ENCODE results near the gene SLC37A3. TPM values are rescaled to one million over a fixed set of nuclear protein-coding genes. Genes with fewer than 3 reads are reported as not detected.

The SLC37A3 gene, protein sequence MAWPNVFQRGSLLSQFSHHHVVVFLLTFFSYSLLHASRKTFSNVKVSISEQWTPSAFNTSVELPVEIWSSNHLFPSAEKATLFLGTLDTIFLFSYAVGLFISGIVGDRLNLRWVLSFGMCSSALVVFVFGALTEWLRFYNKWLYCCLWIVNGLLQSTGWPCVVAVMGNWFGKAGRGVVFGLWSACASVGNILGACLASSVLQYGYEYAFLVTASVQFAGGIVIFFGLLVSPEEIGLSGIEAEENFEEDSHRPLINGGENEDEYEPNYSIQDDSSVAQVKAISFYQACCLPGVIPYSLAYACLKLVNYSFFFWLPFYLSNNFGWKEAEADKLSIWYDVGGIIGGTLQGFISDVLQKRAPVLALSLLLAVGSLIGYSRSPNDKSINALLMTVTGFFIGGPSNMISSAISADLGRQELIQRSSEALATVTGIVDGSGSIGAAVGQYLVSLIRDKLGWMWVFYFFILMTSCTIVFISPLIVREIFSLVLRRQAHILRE
- total RNA-seq (ENCODE audit: low replicate concordance) = 47.5 and 75.3 TPM in 2 replicates

DNA sequence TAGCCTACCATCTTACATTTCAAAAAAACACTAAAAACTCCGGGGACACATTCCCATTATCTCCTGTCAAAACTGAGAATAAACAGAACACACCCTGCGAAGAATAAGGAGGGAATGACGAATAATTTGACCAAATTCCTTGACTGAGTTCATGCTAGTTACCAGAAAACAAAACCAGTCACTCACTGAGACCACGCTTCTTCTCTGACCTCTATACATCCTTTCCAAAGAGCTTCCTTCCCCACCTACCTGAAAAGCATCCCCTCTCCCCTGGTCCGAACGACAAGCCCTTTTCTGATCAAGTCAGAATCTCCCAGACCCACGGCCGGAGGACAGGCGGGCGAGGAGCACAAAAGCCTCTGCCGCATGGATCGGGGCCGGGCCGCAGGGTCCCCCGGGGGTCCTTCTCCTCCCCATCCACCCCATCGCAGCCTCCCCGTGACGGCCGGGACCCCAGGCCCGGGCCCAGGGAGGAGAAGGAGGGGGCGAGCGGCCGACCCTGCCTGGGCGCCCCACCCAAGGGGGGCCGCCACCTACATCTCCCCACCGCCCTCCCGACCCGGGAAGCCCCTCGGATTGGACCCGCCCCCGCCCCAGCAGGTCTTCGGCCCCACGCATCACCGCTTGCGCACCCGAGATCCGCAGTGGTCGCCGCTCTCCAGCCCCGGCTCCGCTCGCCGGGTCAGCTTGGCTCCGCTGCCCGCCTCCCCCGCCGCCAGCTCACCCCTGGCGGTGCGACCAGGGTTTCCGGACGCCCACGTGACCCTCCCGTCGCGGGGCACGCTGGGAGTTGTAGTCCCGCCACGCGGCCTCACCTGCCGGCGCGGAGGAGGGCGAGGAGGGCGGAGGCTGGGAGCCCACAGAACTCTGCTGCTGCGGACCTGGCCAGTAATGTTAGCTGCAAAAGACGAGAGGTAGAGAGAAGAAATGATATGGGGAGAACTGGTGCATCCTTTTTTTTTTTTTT, at the start of gene SLC37A3:
Gene SLC37A3 (minus strand): TSS at position 747 of the 967 bp plus-strand sequence. CDS start 16,004 bp downstream, outside the sequence.

DNA sequence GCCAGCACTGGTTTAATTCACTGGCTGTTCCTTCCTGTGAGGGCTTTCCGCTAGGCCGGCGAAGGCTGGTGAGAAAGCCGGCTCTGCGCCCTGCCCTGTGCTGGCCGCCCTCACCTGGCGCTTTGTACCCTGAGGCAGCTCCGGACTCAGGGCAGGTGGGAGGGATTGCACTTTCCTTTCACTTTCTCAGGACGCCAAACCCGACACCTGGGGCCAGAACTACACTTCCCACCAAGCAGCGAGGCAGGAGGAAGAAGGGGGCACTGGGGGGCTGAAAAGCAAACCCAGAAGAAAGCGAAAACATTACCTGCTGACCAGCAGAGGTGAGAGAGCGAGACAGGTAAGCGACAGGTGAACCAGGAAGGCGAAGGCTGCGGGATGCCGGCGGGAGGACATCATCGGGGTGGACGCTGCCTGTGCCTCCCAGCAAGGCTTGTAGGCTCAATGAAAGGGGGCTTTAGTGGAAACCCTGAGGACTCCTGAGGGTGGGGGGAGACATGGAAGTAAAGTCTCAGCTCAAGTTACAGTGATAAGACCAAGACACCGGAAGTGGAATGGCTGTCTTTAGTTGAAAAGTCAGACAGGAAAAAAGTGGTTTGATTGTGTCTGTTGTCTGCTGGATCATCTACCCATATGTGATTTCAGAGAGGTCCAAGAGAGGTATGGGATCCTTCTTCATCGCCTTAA, 5.7 kb upstream of the SLC37A3 start, which contains the start of gene RAB19:
Gene RAB19 (plus strand): TSS at position 181 of the 687 bp plus-strand sequence. CDS start 3,589 bp downstream, outside the sequence.

Other genes with a start within 250 kb of the SLC37A3 start
- 3.1 and 6.7 TPM in 2 replicates for gene KDM7A, start 221.5 kb downstream of the SLC37A3 start, total RNA-seq (ENCODE audit: low replicate concordance)
- gene RAB19, start 5.5 kb upstream of the SLC37A3 start, total RNA-seq (ENCODE audit: low replicate concordance) = not detected in 2 replicates
- gene MKRN1, start 81.0 kb upstream of the SLC37A3 start, total RNA-seq (ENCODE audit: low replicate concordance) = 56.4 and 106 TPM in 2 replicates
- 0.75 and 21.8 TPM in 2 replicates for gene DENND2A, start 242.3 kb upstream of the SLC37A3 start, total RNA-seq (ENCODE audit: low replicate concordance)

All from smooth muscle cell of the coronary artery (primary cell).